WTC11 (cell line): Measurements from ENCODE around the gene TMEM127. TPM values are rescaled to one million over a fixed set of nuclear protein-coding genes. Genes with fewer than 3 reads are reported as not detected.

Source experiments
- ATAC-seq: fragments of 200-7000 bp; cut with Tn5 transposase; 2 replicates; pipeline ENCODE4 v1.10.0; 2021; ENCODE audit warnings: mild to moderate bottlenecking, moderate library complexity
- CTCF ChIA-PET: fragments of 300-600 bp; sonication (Branson Sonifier 250); formaldehyde crosslinking; loops from one replicate; lab custom pipeline; 2021; ENCODE audit warnings: antibody characterized with exemption; lab: Charles Lee
- POLR2A ChIA-PET: fragments of 350-600 bp; sonication (Branson Sonifier 250); formaldehyde crosslinking; loops from one replicate; lab custom pipeline; 2021; ENCODE audit warnings: antibody characterized with exemption; lab: Charles Lee
- DNase-seq: peaks from one replicate; pipeline ENCODE4 v3.0.0; 2021; ENCODE audit warnings: low spot score
- H3K27ac Mint-ChIP-seq: 2 replicates; pipeline ENCODE4 v1.8.0; 2021; ENCODE audit warnings: mixed read lengths
- H3K27me3 Mint-ChIP-seq: 2 replicates; pipeline ENCODE4 v1.8.0; 2021; ENCODE audit warnings: low read depth, mild to moderate bottlenecking, moderate library complexity, mixed read lengths
- H3K36me3 Mint-ChIP-seq: 2 replicates; pipeline ENCODE4 v1.8.0; 2021; ENCODE audit warnings: mixed read lengths
- H3K4me1 Mint-ChIP-seq: 2 replicates; pipeline ENCODE4 v1.8.0; 2022; ENCODE audit warnings: mixed read lengths
- H3K4me3 Mint-ChIP-seq: 2 replicates; pipeline ENCODE4 v1.8.0; 2021; ENCODE audit warnings: mild to moderate bottlenecking, moderate library complexity, mixed read lengths
- H3K9me3 Mint-ChIP-seq: 2 replicates; pipeline ENCODE4 v1.8.0; 2021; ENCODE audit warnings: mixed read lengths
- CREB1 ChIP-seq: sonication (generic); formaldehyde crosslinking; IDR thresholded peaks from 2 replicates; pipeline ENCODE4 v1.8.0; 2023; ENCODE audit warnings: mild to moderate bottlenecking, missing genetic modification reagents
- CREM ChIP-seq: sonication (generic); formaldehyde crosslinking; IDR thresholded peaks from 2 replicates; pipeline ENCODE4 v1.8.1; 2022; ENCODE audit warnings: mild to moderate bottlenecking, missing genetic modification reagents, moderate library complexity
- ELF4 ChIP-seq: sonication (generic); formaldehyde crosslinking; IDR thresholded peaks from 2 replicates; pipeline ENCODE4 v1.8.1; 2022; ENCODE audit warnings: low read depth, mild to moderate bottlenecking, moderate library complexity, missing genetic modification reagents
- ERG ChIP-seq: fragments of 250-450 bp; sonication (Bioruptor Pico); IDR thresholded peaks from 2 replicates; pipeline ENCODE4 v1.8.0; 2021; ENCODE audit warnings: mild to moderate bottlenecking
- ETV6 ChIP-seq: sonication (generic); formaldehyde crosslinking; IDR thresholded peaks from 2 replicates; pipeline ENCODE4 v1.8.1; 2022; ENCODE audit warnings: mild to moderate bottlenecking, missing genetic modification reagents
- JAZF1 ChIP-seq: fragments of 250-450 bp; sonication (Bioruptor Pico); IDR thresholded peaks from 2 replicates; pipeline ENCODE4 v1.9.0; 2021; ENCODE audit warnings: moderate library complexity, mild to moderate bottlenecking, inconsistent platforms
- KAT7 ChIP-seq: sonication (generic); formaldehyde crosslinking; IDR thresholded peaks from 2 replicates; pipeline ENCODE4 v1.8.1; 2023; ENCODE audit warnings: missing genetic modification reagents, mild to moderate bottlenecking, borderline replicate concordance
- MYBL2 ChIP-seq: sonication (generic); formaldehyde crosslinking; IDR thresholded peaks from 2 replicates; pipeline ENCODE4 v1.8.1; 2023; ENCODE audit warnings: mild to moderate bottlenecking, moderate library complexity, missing genetic modification reagents
- NR3C1 ChIP-seq: sonication (generic); formaldehyde crosslinking; conservative IDR thresholded peaks from 2 replicates; pipeline ENCODE4 v1.8.1; 2023; ENCODE audit warnings: low read depth, mild to moderate bottlenecking, missing genetic modification reagents
- RORB ChIP-seq: fragments of 250-450 bp; sonication (Bioruptor Pico); IDR thresholded peaks from 2 replicates; pipeline ENCODE4 v1.9.0; 2021; ENCODE audit warnings: mild to moderate bottlenecking
- STAT6 ChIP-seq: sonication (generic); formaldehyde crosslinking; conservative IDR thresholded peaks from 2 replicates; pipeline ENCODE4 v1.8.1; 2023; ENCODE audit warnings: mild to moderate bottlenecking, low read depth, missing genetic modification reagents, moderate library complexity
- TEAD4 ChIP-seq: sonication (generic); formaldehyde crosslinking; IDR thresholded peaks from 2 replicates; pipeline ENCODE4 v1.8.0; 2022; ENCODE audit warnings: mild to moderate bottlenecking, missing genetic modification reagents
- ZBTB43 ChIP-seq: sonication (generic); formaldehyde crosslinking; IDR thresholded peaks from 2 replicates; pipeline ENCODE4 v1.8.1; 2023; ENCODE audit warnings: mild to moderate bottlenecking, missing genetic modification reagents
- ZNF232 ChIP-seq: sonication (generic); formaldehyde crosslinking; IDR thresholded peaks from 2 replicates; pipeline ENCODE4 v1.8.0; 2022; ENCODE audit warnings: mild to moderate bottlenecking, missing genetic modification reagents
- ZNF263 ChIP-seq: sonication (generic); formaldehyde crosslinking; IDR thresholded peaks from 2 replicates; pipeline ENCODE4 v1.8.1; 2022; ENCODE audit warnings: low read depth, mild to moderate bottlenecking, moderate library complexity, missing genetic modification reagents
- ZNF317 ChIP-seq: sonication (generic); formaldehyde crosslinking; IDR thresholded peaks from 2 replicates; pipeline ENCODE4 v1.8.1; 2023; ENCODE audit warnings: low read depth, mild to moderate bottlenecking, moderate library complexity, missing genetic modification reagents, borderline replicate concordance
- ZNF423 ChIP-seq: fragments of 250-450 bp; sonication (Bioruptor Pico); IDR thresholded peaks from 2 replicates; pipeline ENCODE4 v2.1.2; 2022; ENCODE audit warnings: mild to moderate bottlenecking, moderate library complexity
- ZNF671 ChIP-seq: fragments of 250-450 bp; sonication (Bioruptor Pico); IDR thresholded peaks from 2 replicates; pipeline ENCODE4 v1.8.0; 2021; ENCODE audit warnings: mild to moderate bottlenecking
- total RNA-seq: library from RNA; stranded (reverse); gene quantifications from 3 replicates; pipeline ENCODE4 v1.2.3, GENCODE V29; 2021
- TF ChIP-seq, protein P1 (sequence below): fragments of 250-450 bp; sonication (Bioruptor Pico); IDR thresholded peaks from 2 replicates; pipeline ENCODE4 v1.9.0; 2021; ENCODE audit warnings: mild to moderate bottlenecking
- TF ChIP-seq, protein P2 (sequence below): fragments of 250-450 bp; sonication (Bioruptor Pico); IDR thresholded peaks from 2 replicates; pipeline ENCODE4 v1.9.0; 2021; ENCODE audit warnings: moderate library complexity, mild to moderate bottlenecking, inconsistent platforms, borderline replicate concordance

Gene TMEM127
- total RNA-seq, 1 experiment from 2014 or later, result 22.9 TPM

- no peak overlapping the region for H3K27ac Mint-ChIP-seq
- peaks cover 18% of the 10 kb centered on the region for H3K36me3 Mint-ChIP-seq
- H3K4me1 Mint-ChIP-seq, result peaks cover 35% of the 10 kb centered on the region
- TF ChIP-seq ERG (CRISPR knock-in tag) (no peak), RORB (CRISPR knock-in tag) (no peak), ZNF263 (no peak), ETV6 (CRISPR knock-in tag) (no peak), NR3C1 (CRISPR knock-in tag) (no peak), ZNF671 (CRISPR knock-in tag) (no peak), STAT6 (CRISPR knock-in tag) (no peak), ZNF232 (CRISPR knock-in tag) (no peak), TEAD4 (CRISPR knock-in tag) (no peak)
- TF ChIP-seq, protein P1, sequence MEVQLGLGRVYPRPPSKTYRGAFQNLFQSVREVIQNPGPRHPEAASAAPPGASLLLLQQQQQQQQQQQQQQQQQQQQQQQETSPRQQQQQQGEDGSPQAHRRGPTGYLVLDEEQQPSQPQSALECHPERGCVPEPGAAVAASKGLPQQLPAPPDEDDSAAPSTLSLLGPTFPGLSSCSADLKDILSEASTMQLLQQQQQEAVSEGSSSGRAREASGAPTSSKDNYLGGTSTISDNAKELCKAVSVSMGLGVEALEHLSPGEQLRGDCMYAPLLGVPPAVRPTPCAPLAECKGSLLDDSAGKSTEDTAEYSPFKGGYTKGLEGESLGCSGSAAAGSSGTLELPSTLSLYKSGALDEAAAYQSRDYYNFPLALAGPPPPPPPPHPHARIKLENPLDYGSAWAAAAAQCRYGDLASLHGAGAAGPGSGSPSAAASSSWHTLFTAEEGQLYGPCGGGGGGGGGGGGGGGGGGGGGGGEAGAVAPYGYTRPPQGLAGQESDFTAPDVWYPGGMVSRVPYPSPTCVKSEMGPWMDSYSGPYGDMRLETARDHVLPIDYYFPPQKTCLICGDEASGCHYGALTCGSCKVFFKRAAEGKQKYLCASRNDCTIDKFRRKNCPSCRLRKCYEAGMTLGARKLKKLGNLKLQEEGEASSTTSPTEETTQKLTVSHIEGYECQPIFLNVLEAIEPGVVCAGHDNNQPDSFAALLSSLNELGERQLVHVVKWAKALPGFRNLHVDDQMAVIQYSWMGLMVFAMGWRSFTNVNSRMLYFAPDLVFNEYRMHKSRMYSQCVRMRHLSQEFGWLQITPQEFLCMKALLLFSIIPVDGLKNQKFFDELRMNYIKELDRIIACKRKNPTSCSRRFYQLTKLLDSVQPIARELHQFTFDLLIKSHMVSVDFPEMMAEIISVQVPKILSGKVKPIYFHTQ (CRISPR knock-in tag), result no peak
- TF ChIP-seq, all 79 proteins: peak for 0
- ChIA-PET CTCF (interaction anchor here (0.7 to 1.0 kb wide), 6 partner anchors 50 to 271 kb away, joined by 3 to 4 read pairs (median 4); partner anchors contain the start of genes ASTL and STARD7), POLR2A (no interaction called here)
- Mint-ChIP-seq H3K27me3 (no peaks in the 10 kb centered on the region), H3K9me3 (no peaks in the 10 kb centered on the region), H3K4me3 (peak overlapping the region; percentile 69)
- ATAC-seq (no peak), DNase-seq (no peak)
Observed at GRCh38 chr2:96264086-96264485, 1.7 kb downstream of the TMEM127 start.

GRCh38 chr2:96262306-96262705, 3.5 kb downstream of the TMEM127 start:
- no peaks in the 10 kb centered on the region for H3K9me3 Mint-ChIP-seq
- no peak overlapping the region for H3K4me3 Mint-ChIP-seq
- CTCF ChIA-PET, result interaction anchor here (0.9 kb wide), 1 partner anchor 49 kb away, joined by 5 read pairs; no protein-coding TSS in a partner anchor
- ATAC-seq, result no peak
- H3K4me1 Mint-ChIP-seq, result peaks cover 35% of the 10 kb centered on the region
- no peaks in the 10 kb centered on the region for H3K27me3 Mint-ChIP-seq
- peaks cover 5% of the 10 kb centered on the region for H3K36me3 Mint-ChIP-seq
- POLR2A ChIA-PET, result no interaction called here
- no peak overlapping the region for H3K27ac Mint-ChIP-seq
- TF ChIP-seq ELF4 (CRISPR knock-in tag) (no peak), KAT7 (CRISPR knock-in tag) (no peak), ZBTB43 (CRISPR knock-in tag) (no peak), ZNF317 (CRISPR knock-in tag) (no peak), CREB1 (CRISPR knock-in tag) (no peak), JAZF1 (no peak), ETV6 (CRISPR knock-in tag) (no peak), ZNF423 (no peak), CREM (no peak), ZNF263 (no peak), MYBL2 (CRISPR knock-in tag) (no peak), ZNF232 (CRISPR knock-in tag) (no peak), ZNF671 (CRISPR knock-in tag) (no peak)
- TF ChIP-seq, protein P1 (CRISPR knock-in tag), result no peak
- TF ChIP-seq, protein P2, sequence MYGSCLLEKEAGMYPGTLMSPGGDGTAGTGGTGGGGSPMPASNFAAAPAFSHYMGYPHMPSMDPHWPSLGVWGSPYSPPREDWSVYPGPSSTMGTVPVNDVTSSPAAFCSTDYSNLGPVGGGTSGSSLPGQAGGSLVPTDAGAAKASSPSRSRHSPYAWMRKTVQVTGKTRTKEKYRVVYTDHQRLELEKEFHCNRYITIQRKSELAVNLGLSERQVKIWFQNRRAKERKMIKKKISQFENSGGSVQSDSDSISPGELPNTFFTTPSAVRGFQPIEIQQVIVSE (CRISPR knock-in tag), result no peak
- no peak for DNase-seq
